Activated B cell treated with CpG ODN at 0.5 μM for 24 hours (primary cell): ENCODE data around the gene HHATL. TPM values are rescaled to one million over a fixed set of nuclear protein-coding genes. Genes with fewer than 3 reads are reported as not detected.
A peak's percentile ranks its signal among the peaks of the same experiment; 100 is the strongest.

Experiments used
- ATAC-seq: fragments of 200-7000 bp; cut with Tn5 transposase; one replicate; pipeline ENCODE4 v1.10.0; 2021; ENCODE audit warnings: low read depth, mild to moderate bottlenecking, moderate library complexity
- CTCF ChIA-PET: fragments of 350-600 bp; sonication (Branson Sonifier 250); formaldehyde crosslinking; loops from one replicate; lab custom pipeline; 2021; ENCODE audit warnings: antibody characterized with exemption; lab: Charles Lee
- POLR2A ChIA-PET: fragments of 350-600 bp; sonication (Branson Sonifier 250); formaldehyde crosslinking; loops from one replicate; lab custom pipeline; 2021; ENCODE audit warnings: antibody characterized with exemption; lab: Charles Lee
- DNase-seq: peaks from one replicate; pipeline ENCODE4 v3.0.0; 2022
- H3K27ac Mint-ChIP-seq: one replicate; pipeline ENCODE4 v1.8.0; 2020; ENCODE audit warnings: mixed read lengths
- H3K27me3 Mint-ChIP-seq: one replicate; pipeline ENCODE4 v1.8.0; 2021; ENCODE audit warnings: mixed read lengths
- H3K36me3 Mint-ChIP-seq: one replicate; pipeline ENCODE4 v1.8.0; 2021; ENCODE audit warnings: low read depth, mixed read lengths
- H3K4me1 Mint-ChIP-seq: one replicate; pipeline ENCODE4 v1.8.0; 2021; ENCODE audit warnings: mixed read lengths
- H3K4me3 Mint-ChIP-seq: one replicate; pipeline ENCODE4 v1.8.0; 2020; ENCODE audit warnings: mild to moderate bottlenecking, mixed read lengths
- H3K9me3 Mint-ChIP-seq: one replicate; pipeline ENCODE4 v1.8.0; 2020; ENCODE audit warnings: mixed read lengths
- intact Hi-C: fragments of 100-400 bp; cut with micrococcal nuclease; formaldehyde crosslinking; loops from one replicate; pipeline ENCODE4 v1.15.1; 2024
- total RNA-seq: library from RNA; stranded (reverse); gene quantifications from 2 replicates; pipeline ENCODE4 v1.2.3, GENCODE V29; 2022
- TF ChIP-seq, protein P1 (sequence below): fragments of 200-600 bp; IDR thresholded peaks from one replicate; pipeline ENCODE4 v1.8.0; 2022; ENCODE audit warnings: antibody characterized with exemption, mild to moderate bottlenecking

Gene HHATL
- total RNA-seq, 1 donor from 2014 or later: not detected

DNA sequence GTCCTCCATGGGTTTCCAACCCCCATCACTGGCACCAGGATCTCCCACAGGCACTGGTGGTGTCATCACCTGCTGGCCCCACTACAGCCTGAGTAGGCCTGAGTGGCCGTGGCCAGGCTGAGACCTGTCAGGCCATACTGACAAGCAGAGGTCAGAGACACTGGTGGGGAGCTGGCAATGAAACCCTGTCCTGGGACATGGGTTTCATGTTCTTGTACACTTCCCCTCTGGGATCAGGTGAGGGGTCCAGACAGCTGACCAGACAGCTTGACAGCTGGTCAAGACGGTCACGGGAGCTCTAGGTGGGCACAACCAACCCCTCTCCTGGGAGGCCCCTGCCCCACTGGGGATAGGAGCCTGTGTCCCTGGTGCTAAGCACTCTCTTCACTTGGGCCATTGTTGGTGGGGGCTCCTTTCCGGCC lies 36.0 kb downstream of the HHATL start:
- Mint-ChIP-seq H3K4me3 (no peak overlapping the region), H3K36me3 (no peaks in the 10 kb centered on the region), H3K9me3 (no peaks in the 10 kb centered on the region), H3K27me3 (no peaks in the 10 kb centered on the region), H3K27ac (no peak overlapping the region), H3K4me1 (peaks cover 12% of the 10 kb centered on the region)
- no peak for DNase-seq
- ChIA-PET CTCF (no interaction called here), POLR2A (no interaction called here)
- TF ChIP-seq, protein P1, sequence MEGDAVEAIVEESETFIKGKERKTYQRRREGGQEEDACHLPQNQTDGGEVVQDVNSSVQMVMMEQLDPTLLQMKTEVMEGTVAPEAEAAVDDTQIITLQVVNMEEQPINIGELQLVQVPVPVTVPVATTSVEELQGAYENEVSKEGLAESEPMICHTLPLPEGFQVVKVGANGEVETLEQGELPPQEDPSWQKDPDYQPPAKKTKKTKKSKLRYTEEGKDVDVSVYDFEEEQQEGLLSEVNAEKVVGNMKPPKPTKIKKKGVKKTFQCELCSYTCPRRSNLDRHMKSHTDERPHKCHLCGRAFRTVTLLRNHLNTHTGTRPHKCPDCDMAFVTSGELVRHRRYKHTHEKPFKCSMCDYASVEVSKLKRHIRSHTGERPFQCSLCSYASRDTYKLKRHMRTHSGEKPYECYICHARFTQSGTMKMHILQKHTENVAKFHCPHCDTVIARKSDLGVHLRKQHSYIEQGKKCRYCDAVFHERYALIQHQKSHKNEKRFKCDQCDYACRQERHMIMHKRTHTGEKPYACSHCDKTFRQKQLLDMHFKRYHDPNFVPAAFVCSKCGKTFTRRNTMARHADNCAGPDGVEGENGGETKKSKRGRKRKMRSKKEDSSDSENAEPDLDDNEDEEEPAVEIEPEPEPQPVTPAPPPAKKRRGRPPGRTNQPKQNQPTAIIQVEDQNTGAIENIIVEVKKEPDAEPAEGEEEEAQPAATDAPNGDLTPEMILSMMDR: no peak
- intact Hi-C loops: no loop called here
- no peak for ATAC-seq

DNA sequence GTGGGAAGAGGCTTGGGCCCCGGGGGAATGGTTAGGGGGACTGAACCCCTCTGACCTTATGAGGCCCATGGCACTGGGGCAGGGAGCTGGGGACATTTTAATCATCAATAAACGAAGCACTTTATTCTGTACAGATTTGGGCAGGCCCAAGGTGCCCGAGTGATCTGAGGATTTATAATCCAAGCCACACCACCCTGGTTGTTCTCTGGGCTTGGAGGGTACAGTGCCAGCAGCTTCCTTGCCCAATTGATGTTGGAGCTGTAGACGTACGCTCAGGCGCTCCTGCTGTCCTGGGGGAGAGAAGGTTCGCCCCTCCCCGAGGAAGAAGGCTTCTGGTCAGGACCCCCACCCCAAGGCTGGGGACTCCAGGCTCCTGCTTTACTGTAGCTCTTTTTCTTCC lies 36.6 kb downstream of the HHATL start:
- Mint-ChIP-seq H3K36me3 (no peaks in the 10 kb centered on the region), H3K9me3 (no peaks in the 10 kb centered on the region), H3K4me3 (no peak overlapping the region), H3K27me3 (no peaks in the 10 kb centered on the region), H3K27ac (no peak overlapping the region), H3K4me1 (peaks cover 12% of the 10 kb centered on the region)
- ATAC-seq (no peak), DNase-seq (no peak)
- intact Hi-C loops: no loop called here
- CTCF ChIA-PET: no interaction called here
- TF ChIP-seq, protein P1: no peak
- POLR2A ChIA-PET: no interaction called here

DNA sequence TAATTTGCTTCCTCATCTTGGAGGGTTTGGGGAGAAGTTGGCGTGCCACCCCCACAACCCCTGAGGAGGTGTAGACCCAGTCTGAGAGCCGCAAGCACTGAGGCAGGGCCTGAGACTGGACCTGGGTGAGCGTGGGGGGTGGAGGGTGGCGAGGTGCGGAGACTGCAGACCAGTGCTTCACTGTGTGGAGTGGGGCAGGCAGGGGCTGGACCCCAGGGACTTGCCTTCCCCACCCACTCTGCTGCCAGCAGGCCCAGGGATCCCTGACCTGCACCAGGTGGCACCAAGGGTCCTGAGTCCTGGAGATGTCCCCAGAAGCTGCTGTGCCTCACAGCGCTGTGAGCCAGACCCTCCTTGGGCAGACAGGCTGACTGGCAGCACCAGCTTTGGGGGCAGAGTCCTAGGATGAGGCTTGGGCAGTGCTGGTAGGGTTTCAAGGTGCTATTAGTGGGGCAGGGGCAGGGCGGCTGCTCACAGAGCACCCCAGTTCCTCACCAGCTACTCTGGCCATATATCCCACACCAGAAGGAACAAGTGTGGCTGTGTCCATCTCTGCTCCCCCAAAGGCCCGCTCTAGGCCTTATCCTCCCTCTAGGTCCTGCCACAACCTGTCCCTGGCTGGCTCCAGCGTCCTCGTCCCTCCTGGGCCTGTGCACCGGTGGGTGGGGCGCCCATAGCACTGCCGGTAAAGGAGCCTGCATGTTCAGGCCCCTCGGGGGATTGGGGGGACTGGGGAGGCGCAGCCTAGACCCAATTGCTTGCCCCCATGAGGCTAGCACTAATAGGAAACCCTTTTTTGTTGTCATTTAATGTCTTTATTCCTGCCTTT lies 37.3 kb downstream of the HHATL start:
- Mint-ChIP-seq H3K36me3 (no peaks in the 10 kb centered on the region), H3K4me1 (peaks cover 12% of the 10 kb centered on the region), H3K4me3 (no peak overlapping the region), H3K27me3 (no peaks in the 10 kb centered on the region), H3K9me3 (no peaks in the 10 kb centered on the region), H3K27ac (no peak overlapping the region)
- no peak for DNase-seq
- TF ChIP-seq, protein P1: no peak
- ATAC-seq: no peak
- intact Hi-C loops: loop anchor here (1.0 kb wide), 1 partner anchor 182 kb away; no protein-coding TSS in a partner anchor
- ChIA-PET POLR2A (interaction anchor here (2.0 to 2.2 kb wide), 2 partner anchors 13 to 75 kb away, joined by 7 read pairs; partner anchors contain the start of gene SS18L2), CTCF (no interaction called here)

DNA sequence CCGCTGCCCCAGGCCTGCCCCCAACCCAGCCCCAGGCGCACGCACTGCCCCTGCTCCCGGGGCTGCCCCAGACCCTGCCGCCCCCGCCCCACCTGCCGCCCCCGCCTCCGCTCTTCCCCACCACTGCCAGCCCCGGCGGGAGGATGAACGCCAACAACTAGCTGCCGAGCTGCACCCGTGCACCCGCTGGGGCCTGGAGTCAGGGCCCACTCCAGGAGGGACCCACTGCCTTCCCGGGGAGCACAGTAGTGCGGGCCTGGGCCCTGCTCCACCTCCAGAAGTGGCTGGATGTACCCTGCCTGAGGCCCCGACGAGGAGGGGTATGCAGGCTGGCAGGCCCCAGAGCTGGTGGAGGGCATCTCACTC lies 38.2 kb downstream of the HHATL start:
- H3K27me3 Mint-ChIP-seq: no peaks in the 10 kb centered on the region
- H3K9me3 Mint-ChIP-seq: no peaks in the 10 kb centered on the region
- H3K4me3 Mint-ChIP-seq: peak overlapping the region; percentile 76
- TF ChIP-seq, protein P1: no peak
- peak overlapping the region; percentile 80 for H3K27ac Mint-ChIP-seq
- no peak for ATAC-seq
- DNase-seq: no peak
- peaks cover 12% of the 10 kb centered on the region for H3K4me1 Mint-ChIP-seq
- no peaks in the 10 kb centered on the region for H3K36me3 Mint-ChIP-seq
- ChIA-PET POLR2A (interaction anchor here (1.0 to 2.2 kb wide), 5 partner anchors 10 to 82 kb away, joined by 4 to 9 read pairs (median 7); partner anchors contain the start of genes NKTR, SEC22C and SS18L2), CTCF (no interaction called here)
- intact Hi-C loops: loop anchor here (5.0 kb wide), 1 partner anchor 78 kb away; no protein-coding TSS in a partner anchor
